DMS79 (cell line): Measurements from ENCODE around the gene COL9A3.
A peak's percentile ranks its signal among the peaks of the same experiment; 100 is the strongest.

Experiments used
- DNase-seq: peaks from one replicate; lab custom pipeline; 2025; lab: John Stamatoyannopoulos, UW

COL9A3 gene

GRCh38 chr20:62823688-62824475 lies 7.0 kb downstream of the COL9A3 start:
- DNase-seq, result no peak

- DNase-seq, result no peak
Observed at GRCh38 chr20:62824476-62825332, 7.9 kb downstream of the COL9A3 start.

- no peak for DNase-seq
Observed at GRCh38 chr20:62825333-62825985, 8.6 kb downstream of the COL9A3 start.

GRCh38 chr20:62825986-62826645 lies 9.3 kb downstream of the COL9A3 start:
- no peak for DNase-seq

GRCh38 chr20:62826646-62827310 lies 9.9 kb downstream of the COL9A3 start:
- DNase-seq, result no peak

GRCh38 chr20:62827311-62828038 lies 10.6 kb downstream of the COL9A3 start:
- no peak for DNase-seq

GRCh38 chr20:62828051-62828450 lies 11.2 kb downstream of the COL9A3 start:
- no peak for DNase-seq

GRCh38 chr20:62828511-62829230 lies 11.8 kb downstream of the COL9A3 start:
- no peak for DNase-seq

GRCh38 chr20:62829231-62830230 lies 12.7 kb downstream of the COL9A3 start:
- no peak for DNase-seq

- DNase-seq, result no peak
Observed at GRCh38 chr20:62830251-62830650, 13.4 kb downstream of the COL9A3 start.

- no peak for DNase-seq
Observed at GRCh38 chr20:62830821-62831220, 14.0 kb downstream of the COL9A3 start.

- no peak for DNase-seq
Observed at GRCh38 chr20:62831361-62831788, 14.5 kb downstream of the COL9A3 start.

- DNase-seq, result no peak
Observed at GRCh38 chr20:62831854-62832211, 15.0 kb downstream of the COL9A3 start.

GRCh38 chr20:62832212-62832922 lies 15.5 kb downstream of the COL9A3 start:
- DNase-seq, result peak; percentile 44

GRCh38 chr20:62832951-62833391 lies 16.1 kb downstream of the COL9A3 start:
- DNase-seq, result no peak

GRCh38 chr20:62834967-62835730 lies 18.3 kb downstream of the COL9A3 start:
- no peak for DNase-seq
